Measurements from ENCODE around the gene PACS1.

DNA sequence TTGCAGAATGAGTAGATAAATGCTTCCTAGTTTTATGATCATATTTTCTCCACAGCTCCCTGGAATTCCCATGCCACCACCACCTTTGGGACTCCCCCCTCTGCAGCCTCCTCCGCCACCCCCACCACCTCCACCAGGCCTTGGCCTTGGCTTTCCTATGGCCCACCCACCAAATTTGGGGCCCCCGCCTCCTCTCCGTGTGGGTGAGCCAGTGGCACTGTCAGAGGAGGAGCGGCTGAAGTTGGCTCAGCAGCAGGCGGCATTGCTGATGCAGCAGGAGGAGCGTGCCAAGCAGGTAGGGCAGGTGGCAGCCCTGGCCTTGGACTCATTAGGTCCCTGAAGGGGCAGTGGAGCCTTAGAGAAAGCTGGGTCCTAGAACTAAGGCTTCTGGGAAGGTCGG lies 15.1 kb upstream of the PACS1 start:
- no peak for TF ChIP-seq EZH2 (IDR thresholded peaks at IDR 0.05; ENCODE audit: borderline replicate concordance, insufficient read depth, low read depth, low read length, poor library complexity, severe bottlenecking)
- TF ChIP-seq, protein P1, sequence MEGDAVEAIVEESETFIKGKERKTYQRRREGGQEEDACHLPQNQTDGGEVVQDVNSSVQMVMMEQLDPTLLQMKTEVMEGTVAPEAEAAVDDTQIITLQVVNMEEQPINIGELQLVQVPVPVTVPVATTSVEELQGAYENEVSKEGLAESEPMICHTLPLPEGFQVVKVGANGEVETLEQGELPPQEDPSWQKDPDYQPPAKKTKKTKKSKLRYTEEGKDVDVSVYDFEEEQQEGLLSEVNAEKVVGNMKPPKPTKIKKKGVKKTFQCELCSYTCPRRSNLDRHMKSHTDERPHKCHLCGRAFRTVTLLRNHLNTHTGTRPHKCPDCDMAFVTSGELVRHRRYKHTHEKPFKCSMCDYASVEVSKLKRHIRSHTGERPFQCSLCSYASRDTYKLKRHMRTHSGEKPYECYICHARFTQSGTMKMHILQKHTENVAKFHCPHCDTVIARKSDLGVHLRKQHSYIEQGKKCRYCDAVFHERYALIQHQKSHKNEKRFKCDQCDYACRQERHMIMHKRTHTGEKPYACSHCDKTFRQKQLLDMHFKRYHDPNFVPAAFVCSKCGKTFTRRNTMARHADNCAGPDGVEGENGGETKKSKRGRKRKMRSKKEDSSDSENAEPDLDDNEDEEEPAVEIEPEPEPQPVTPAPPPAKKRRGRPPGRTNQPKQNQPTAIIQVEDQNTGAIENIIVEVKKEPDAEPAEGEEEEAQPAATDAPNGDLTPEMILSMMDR (IDR thresholded peaks at IDR 0.05): no peak
